NT2/D1 (cell line): Measurements from ENCODE around the gene KIAA1210.

Source experiments
- DNase-seq: peaks from one replicate; pipeline ENCODE4 v3.0.0-alpha.2; 2011; ENCODE audit warnings: low read depth, low spot score
- H3K27me3 ChIP-seq: 2 replicates; pipeline ENCODE4 v1.6.0; 2011; ENCODE audit warnings: mild to moderate bottlenecking; ENCODE audit not compliant: insufficient read length, insufficient read depth
- H3K36me3 ChIP-seq: 2 replicates; pipeline ENCODE4 v1.6.1; 2011; ENCODE audit warnings: mild to moderate bottlenecking, low read length, mixed read lengths; ENCODE audit not compliant: insufficient read depth, insufficient read length
- H3K4me1 ChIP-seq: 2 replicates; pipeline ENCODE4 v1.5.1; 2011; ENCODE audit not compliant: insufficient read depth, insufficient read length
- H3K4me3 ChIP-seq: 2 replicates; pipeline ENCODE4 v1.5.1; 2011; ENCODE audit warnings: low read depth; ENCODE audit not compliant: insufficient read length
- H3K9ac ChIP-seq: 2 replicates; pipeline ENCODE4 v1.6.0; 2011; ENCODE audit warnings: low read depth; ENCODE audit not compliant: insufficient read length
- H3K9me3 ChIP-seq: 2 replicates; pipeline ENCODE4 v1.5.1; 2011; ENCODE audit warnings: mild to moderate bottlenecking, low read length; ENCODE audit not compliant: insufficient read depth
- SUZ12 ChIP-seq: IDR thresholded peaks from 2 replicates; pipeline ENCODE4 v1.6.1; 2011; ENCODE audit not compliant: insufficient read length, insufficient read depth; ENCODE audit errors: extremely low read depth
- YY1 ChIP-seq: IDR thresholded peaks from 2 replicates; pipeline ENCODE4 v1.6.1; 2011; ENCODE audit not compliant: insufficient read length, insufficient read depth
- ZNF274 ChIP-seq: IDR thresholded peaks from 2 replicates; pipeline ENCODE4 v1.6.1; 2011; ENCODE audit warnings: mild to moderate bottlenecking, low read depth, low read length

The KIAA1210 gene

GRCh38 chrX:119121341-119121740, 6.3 kb downstream of the KIAA1210 start:
- no peak for DNase-seq
- H3K4me3 ChIP-seq = no peak overlapping the region
- no peaks in the 10 kb centered on the region for H3K4me1 ChIP-seq
- TF ChIP-seq YY1 = no peak
- no peak for TF ChIP-seq SUZ12
- TF ChIP-seq ZNF274 = no peak
- no peaks in the 10 kb centered on the region for H3K36me3 ChIP-seq
- H3K27me3 ChIP-seq = no peaks in the 10 kb centered on the region
- H3K9me3 ChIP-seq = no peaks in the 10 kb centered on the region
- H3K9ac ChIP-seq = no peak overlapping the region

GRCh38 chrX:119118780-119119395, 8.7 kb downstream of the KIAA1210 start:
- no peak overlapping the region for H3K9ac ChIP-seq
- H3K4me3 ChIP-seq = no peak overlapping the region
- no peaks in the 10 kb centered on the region for H3K36me3 ChIP-seq
- TF ChIP-seq ZNF274 = no peak
- peak; percentile 58 for DNase-seq
- H3K9me3 ChIP-seq = no peaks in the 10 kb centered on the region
- no peaks in the 10 kb centered on the region for H3K27me3 ChIP-seq
- no peaks in the 10 kb centered on the region for H3K4me1 ChIP-seq

GRCh38 chrX:119107206-119107605, 20.4 kb downstream of the KIAA1210 start:
- no peak for DNase-seq
- TF ChIP-seq YY1 (no peak), SUZ12 (no peak), ZNF274 (no peak)
- Histone ChIP-seq H3K4me1 (no peaks in the 10 kb centered on the region), H3K9ac (no peak overlapping the region), H3K9me3 (no peaks in the 10 kb centered on the region), H3K4me3 (no peak overlapping the region), H3K36me3 (no peaks in the 10 kb centered on the region), H3K27me3 (no peaks in the 10 kb centered on the region)

GRCh38 chrX:119105826-119106225, 21.8 kb downstream of the KIAA1210 start:
- no peaks in the 10 kb centered on the region for H3K4me1 ChIP-seq
- no peak overlapping the region for H3K9ac ChIP-seq
- H3K27me3 ChIP-seq = no peaks in the 10 kb centered on the region
- no peaks in the 10 kb centered on the region for H3K36me3 ChIP-seq
- DNase-seq = no peak
- TF ChIP-seq ZNF274 (no peak), YY1 (no peak), SUZ12 (no peak)
- no peak overlapping the region for H3K4me3 ChIP-seq
- H3K9me3 ChIP-seq = no peaks in the 10 kb centered on the region

GRCh38 chrX:119101168-119101567, 26.4 kb downstream of the KIAA1210 start:
- TF ChIP-seq YY1 (no peak), SUZ12 (no peak), ZNF274 (no peak)
- Histone ChIP-seq H3K9me3 (no peaks in the 10 kb centered on the region), H3K27me3 (no peaks in the 10 kb centered on the region), H3K4me3 (no peak overlapping the region), H3K4me1 (no peaks in the 10 kb centered on the region), H3K36me3 (no peaks in the 10 kb centered on the region), H3K9ac (no peak overlapping the region)
- DNase-seq = no peak

- DNase-seq = no peak
- Histone ChIP-seq H3K36me3 (no peaks in the 10 kb centered on the region), H3K27me3 (no peaks in the 10 kb centered on the region), H3K9me3 (no peaks in the 10 kb centered on the region), H3K4me3 (no peak overlapping the region), H3K4me1 (no peaks in the 10 kb centered on the region), H3K9ac (no peak overlapping the region)
- TF ChIP-seq ZNF274 (no peak), SUZ12 (no peak), YY1 (no peak)
These were observed 31.7 kb downstream of the KIAA1210 start for GRCh38 chrX:119095936-119096335.

GRCh38 chrX:119094819-119095218, 32.8 kb downstream of the KIAA1210 start:
- Histone ChIP-seq H3K4me1 (no peaks in the 10 kb centered on the region), H3K9ac (no peak overlapping the region), H3K36me3 (no peaks in the 10 kb centered on the region), H3K27me3 (no peaks in the 10 kb centered on the region), H3K9me3 (no peaks in the 10 kb centered on the region), H3K4me3 (no peak overlapping the region)
- DNase-seq = no peak
- no peak for TF ChIP-seq SUZ12
- no peak for TF ChIP-seq YY1
- TF ChIP-seq ZNF274 = no peak
